HEK293T (cell line): ENCODE results near the gene LIME1.
A peak's percentile ranks its signal among the peaks of the same experiment; 100 is the strongest.

Experiments used
- CTCF ChIA-PET: fragments of 350-600 bp; formaldehyde crosslinking; extraction: SDS; loops from one replicate; lab custom pipeline; 2021; ENCODE audit warnings: antibody characterized with exemption, inconsistent platforms; lab: Yijun Ruan, JAX
- POLR2A ChIA-PET: fragments of 350-600 bp; formaldehyde crosslinking; extraction: SDS; loops from one replicate; lab custom pipeline; 2020; ENCODE audit warnings: antibody characterized with exemption, inconsistent platforms; lab: Yijun Ruan, JAX
- DNase-seq: peaks from one replicate; pipeline ENCODE4 v3.0.0; 2012; ENCODE audit warnings: mixed read lengths; ENCODE audit errors: extremely low spot score
- ARNT ChIP-seq: fragments of 450-650 bp; IDR thresholded peaks from 2 replicates; pipeline ENCODE4 v1.6.1; 2017; ENCODE audit warnings: mild to moderate bottlenecking
- BHLHE40 ChIP-seq: fragments of 450-650 bp; IDR thresholded peaks from 2 replicates; pipeline ENCODE4 v1.6.1; 2016; ENCODE audit warnings: mild to moderate bottlenecking, moderate library complexity, borderline replicate concordance
- CTBP1 ChIP-seq: fragments of 450-650 bp; IDR thresholded peaks from 2 replicates; pipeline ENCODE4 v1.6.1; 2016; ENCODE audit warnings: borderline replicate concordance
- ELF4 ChIP-seq: fragments of 450-650 bp; IDR thresholded peaks from 2 replicates; pipeline ENCODE4 v1.6.1; 2017; ENCODE audit warnings: antibody characterized with exemption
- FOXA1 ChIP-seq: fragments of 450-650 bp; IDR thresholded peaks from 2 replicates; pipeline ENCODE4 v1.6.1; 2016; ENCODE audit warnings: mild to moderate bottlenecking
- FOXK2 ChIP-seq: fragments of 450-650 bp; IDR thresholded peaks from 2 replicates; pipeline ENCODE4 v1.6.1; 2016; ENCODE audit warnings: mild to moderate bottlenecking
- FOXM1 ChIP-seq: fragments of 450-650 bp; IDR thresholded peaks from 2 replicates; pipeline ENCODE4 v1.6.1; 2017; ENCODE audit warnings: mild to moderate bottlenecking, borderline replicate concordance
- HDGF ChIP-seq: fragments of 450-650 bp; IDR thresholded peaks from 2 replicates; pipeline ENCODE4 v1.6.1; 2017; ENCODE audit warnings: antibody characterized with exemption, borderline replicate concordance
- L3MBTL2 ChIP-seq: fragments of 450-650 bp; conservative IDR thresholded peaks from 2 replicates; pipeline ENCODE4 v1.6.1; 2016; ENCODE audit warnings: mild to moderate bottlenecking
- LEF1 ChIP-seq: fragments of 450-650 bp; IDR thresholded peaks from 2 replicates; pipeline ENCODE4 v1.6.1; 2017; ENCODE audit warnings: mild to moderate bottlenecking, borderline replicate concordance
- NFRKB ChIP-seq: fragments of 450-650 bp; IDR thresholded peaks from 2 replicates; pipeline ENCODE4 v1.6.1; 2016; ENCODE audit warnings: mild to moderate bottlenecking, moderate library complexity
- SP1 ChIP-seq: fragments of 450-650 bp; IDR thresholded peaks from 2 replicates; pipeline ENCODE4 v1.6.1; 2017
- SUZ12 ChIP-seq: fragments of 450-650 bp; IDR thresholded peaks from 2 replicates; pipeline ENCODE4 v1.6.1; 2016; ENCODE audit warnings: mild to moderate bottlenecking
- TARDBP ChIP-seq: fragments of 450-650 bp; IDR thresholded peaks from 2 replicates; pipeline ENCODE4 v1.6.1; 2016
- ZNF384 ChIP-seq: fragments of 450-650 bp; IDR thresholded peaks from 2 replicates; pipeline ENCODE4 v1.6.1; 2016
- TF ChIP-seq, protein P1 (sequence below): fragments of 450-650 bp; IDR thresholded peaks from 2 replicates; pipeline ENCODE4 v1.6.1; 2016

Gene LIME1

DNA sequence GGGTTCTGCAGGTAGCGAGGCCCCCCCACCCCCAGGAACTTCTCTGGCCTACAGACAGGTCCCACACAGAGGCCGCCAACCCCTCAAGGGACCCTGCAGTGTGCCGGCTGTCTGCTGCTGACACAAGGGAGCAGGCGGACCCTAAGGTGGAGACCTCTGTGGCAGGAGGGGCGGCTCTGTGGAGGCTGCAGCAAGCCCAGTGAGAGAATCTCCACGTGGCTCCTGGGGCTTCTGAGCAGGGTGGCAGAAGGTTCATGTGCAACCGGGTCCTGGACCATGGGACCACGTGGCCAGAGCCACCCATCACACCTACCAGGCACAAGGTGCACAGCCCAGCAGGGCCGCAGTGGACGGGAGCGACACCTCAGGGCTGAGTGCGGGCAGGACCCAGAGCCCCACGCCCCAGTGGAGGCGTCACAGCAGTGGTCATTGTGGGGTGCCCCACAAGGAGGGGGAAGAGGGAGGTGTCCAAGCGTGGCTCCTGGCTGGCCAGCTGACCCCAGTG, 32.9 kb upstream of the LIME1 start:
- peak; percentile 3 for DNase-seq
- TF ChIP-seq TARDBP: no peak
- TF ChIP-seq FOXA1: no peak
- no peak for TF ChIP-seq SUZ12
- CTCF ChIA-PET: no interaction called here
- POLR2A ChIA-PET: interaction anchor here (1.5 kb wide), 1 partner anchor 9 kb away, joined by 5 read pairs; no protein-coding TSS in a partner anchor

DNA sequence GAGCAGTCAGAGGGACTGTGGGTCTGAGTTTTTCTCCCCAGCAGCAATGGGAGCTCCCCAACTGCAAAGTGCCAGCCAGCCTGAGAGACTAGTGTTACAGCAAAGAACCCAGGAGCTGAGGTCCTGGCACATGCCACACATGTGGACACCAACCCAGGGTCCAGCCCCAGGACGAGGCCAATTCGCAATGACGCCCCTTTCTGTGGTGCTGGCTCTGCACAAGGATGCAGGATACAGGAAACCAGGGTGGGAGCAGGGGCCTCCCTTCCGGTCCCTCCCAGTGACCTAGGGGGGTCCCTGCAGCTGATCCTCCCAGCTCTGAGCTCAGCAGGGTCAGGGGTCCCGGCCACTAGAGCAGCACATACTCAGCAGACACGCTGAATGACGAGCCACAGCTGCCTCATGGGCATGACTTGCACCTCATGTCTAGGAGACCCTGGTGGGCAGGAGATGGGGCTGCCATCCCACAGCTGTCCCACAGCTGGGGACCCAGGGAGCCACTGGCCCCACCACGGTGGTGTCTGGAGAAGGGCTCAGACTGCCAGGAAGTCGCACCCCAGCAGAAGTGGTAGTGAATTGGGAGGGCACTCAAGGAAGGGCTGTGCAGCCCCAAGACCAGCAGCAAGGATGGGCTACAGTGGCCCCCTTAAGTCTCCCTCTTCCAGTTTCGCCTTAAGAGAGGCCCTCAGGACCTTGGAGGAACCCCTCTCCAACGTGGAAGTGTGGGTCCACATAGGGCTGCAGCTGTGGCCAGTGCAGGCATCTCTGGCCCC, 32.3 kb upstream of the LIME1 start:
- TF ChIP-seq TARDBP (no peak), BHLHE40 (no peak), FOXM1 (no peak), CTBP1 (no peak), SP1 (no peak), ELF4 (no peak), ZNF384 (no peak), SUZ12 (no peak)
- TF ChIP-seq, protein P1, sequence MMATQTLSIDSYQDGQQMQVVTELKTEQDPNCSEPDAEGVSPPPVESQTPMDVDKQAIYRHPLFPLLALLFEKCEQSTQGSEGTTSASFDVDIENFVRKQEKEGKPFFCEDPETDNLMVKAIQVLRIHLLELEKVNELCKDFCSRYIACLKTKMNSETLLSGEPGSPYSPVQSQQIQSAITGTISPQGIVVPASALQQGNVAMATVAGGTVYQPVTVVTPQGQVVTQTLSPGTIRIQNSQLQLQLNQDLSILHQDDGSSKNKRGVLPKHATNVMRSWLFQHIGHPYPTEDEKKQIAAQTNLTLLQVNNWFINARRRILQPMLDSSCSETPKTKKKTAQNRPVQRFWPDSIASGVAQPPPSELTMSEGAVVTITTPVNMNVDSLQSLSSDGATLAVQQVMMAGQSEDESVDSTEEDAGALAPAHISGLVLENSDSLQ: no peak
- peak; percentile 3 for DNase-seq
- CTCF ChIA-PET: no interaction called here
- POLR2A ChIA-PET: interaction anchor here (1.5 kb wide), 1 partner anchor 10 kb away, joined by 5 read pairs; no protein-coding TSS in a partner anchor

DNA sequence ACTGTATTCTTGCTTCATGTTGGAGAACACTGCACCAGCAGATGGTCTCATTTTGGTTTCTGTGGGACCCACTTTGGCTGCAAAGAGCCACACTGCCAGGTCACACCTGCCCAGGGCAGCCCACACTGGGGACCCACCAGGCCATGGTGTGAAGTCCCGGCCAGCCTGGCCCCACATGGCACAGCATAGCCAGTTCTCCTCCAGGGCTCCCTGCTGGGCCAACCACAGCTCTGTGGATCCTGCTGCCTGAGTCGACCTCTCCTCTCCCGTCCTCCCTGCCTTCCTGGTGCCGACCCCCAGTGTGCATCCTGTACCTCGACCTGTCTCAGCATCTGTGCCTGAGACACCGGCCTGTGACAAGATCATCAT, 31.7 kb upstream of the LIME1 start:
- TF ChIP-seq HDGF (no peak), L3MBTL2 (no peak), CTBP1 (no peak), SP1 (no peak), NFRKB (no peak), ARNT (no peak), LEF1 (no peak), TARDBP (no peak), FOXM1 (no peak), FOXK2 (no peak), FOXA1 (no peak), ZNF384 (no peak), BHLHE40 (no peak), SUZ12 (no peak), ELF4 (no peak)
- TF ChIP-seq, protein P1: no peak
- peak; percentile 2 for DNase-seq
- ChIA-PET POLR2A (no interaction called here), CTCF (no interaction called here)

DNA sequence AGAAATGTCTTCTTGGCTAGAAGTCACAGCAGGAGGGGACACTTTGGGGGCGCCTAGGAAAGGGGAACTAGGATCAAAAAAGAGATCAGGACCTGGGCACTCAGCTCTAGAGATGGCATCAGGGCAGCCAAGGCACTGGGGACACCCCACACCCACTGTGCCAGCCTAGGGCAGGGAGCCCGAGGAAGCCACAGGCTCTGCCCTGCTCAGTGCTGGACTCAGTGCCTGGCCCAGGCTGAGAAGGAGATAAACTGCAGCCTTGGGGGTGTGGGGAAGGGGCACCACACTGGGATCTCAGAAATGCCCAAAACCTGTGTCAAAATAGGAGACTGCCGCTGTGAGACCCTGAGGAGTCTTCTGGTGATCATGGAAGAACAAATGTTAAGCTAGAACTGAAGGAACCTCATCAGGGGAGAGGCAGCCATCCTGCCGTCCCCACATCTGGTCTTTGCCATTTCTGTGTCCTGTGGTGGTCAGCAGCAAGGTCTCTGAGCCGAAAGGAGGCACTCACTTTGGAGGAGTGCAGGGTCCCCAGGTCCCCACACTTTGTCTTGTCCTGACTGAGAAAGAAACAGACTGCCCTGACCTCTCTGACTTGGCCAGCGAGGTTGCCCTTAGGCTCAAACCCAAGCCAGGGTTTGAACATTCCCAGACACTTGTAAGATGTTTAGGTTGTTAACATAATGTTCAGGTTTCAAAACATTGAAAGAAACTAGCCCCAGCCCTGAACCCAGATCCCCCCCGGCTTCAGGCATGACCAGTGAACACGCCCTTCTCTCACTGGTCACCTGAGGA, 31.0 kb upstream of the LIME1 start:
- peak; percentile 3 for DNase-seq
- no peak for TF ChIP-seq ELF4
- TF ChIP-seq FOXM1: no peak
- TF ChIP-seq TARDBP: no peak
- TF ChIP-seq FOXK2: no peak
- no peak for TF ChIP-seq SP1
- ChIA-PET POLR2A (no interaction called here), CTCF (no interaction called here)

DNA sequence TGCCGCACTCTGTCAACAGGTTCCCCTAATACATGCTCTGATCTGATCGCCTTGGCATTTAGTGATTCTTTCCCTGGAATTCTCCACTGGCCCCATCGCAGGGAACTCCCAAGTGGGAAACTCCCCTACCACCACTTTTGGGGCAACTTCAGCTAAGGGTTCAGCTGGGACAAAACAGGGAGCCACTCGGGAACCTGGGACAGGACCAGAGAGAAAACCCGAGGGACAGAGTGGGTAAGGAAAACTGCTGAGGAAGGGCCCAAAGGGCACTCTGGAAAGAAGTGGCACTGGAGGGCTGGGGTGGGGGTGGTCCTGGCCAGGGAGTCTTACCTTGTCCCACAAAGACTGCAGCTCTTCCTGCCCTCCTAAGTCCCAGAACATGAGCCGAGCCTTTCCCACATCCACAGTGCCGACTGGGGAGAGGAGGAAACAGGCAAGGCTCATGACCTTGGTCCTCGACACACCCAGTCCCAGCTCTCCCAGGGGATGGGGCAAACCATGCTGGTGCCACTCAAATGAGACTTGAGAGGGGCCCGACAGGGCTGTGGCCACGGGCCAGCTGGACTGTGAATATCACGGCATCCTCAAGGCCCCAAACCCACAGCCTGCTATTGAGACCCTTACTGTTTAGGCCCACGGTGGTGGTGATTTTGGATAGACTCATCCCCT, 30.3 kb upstream of the LIME1 start:
- ChIA-PET CTCF (no interaction called here), POLR2A (no interaction called here)
- peak; percentile 6 for DNase-seq
- no peak for TF ChIP-seq ZNF384
- no peak for TF ChIP-seq BHLHE40
- TF ChIP-seq FOXK2: no peak
- TF ChIP-seq FOXM1: no peak
- TF ChIP-seq, protein P1: no peak
- TF ChIP-seq SP1: no peak
- no peak for TF ChIP-seq SUZ12
- TF ChIP-seq L3MBTL2: no peak
- TF ChIP-seq ARNT: no peak
- no peak for TF ChIP-seq FOXA1
- TF ChIP-seq NFRKB: no peak
- TF ChIP-seq TARDBP: no peak
- no peak for TF ChIP-seq CTBP1
- no peak for TF ChIP-seq LEF1
- TF ChIP-seq ELF4: no peak
- no peak for TF ChIP-seq HDGF
